ENCODE data around the gene ADRB2.

The ADRB2 gene

GRCh38 chr5:148805326-148806290 lies 20.8 kb upstream of the ADRB2 start:
- DNase-seq = no peak

- no peak for DNase-seq
Measured at GRCh38 chr5:148806520-148806931, 19.9 kb upstream of the ADRB2 start.

DNA sequence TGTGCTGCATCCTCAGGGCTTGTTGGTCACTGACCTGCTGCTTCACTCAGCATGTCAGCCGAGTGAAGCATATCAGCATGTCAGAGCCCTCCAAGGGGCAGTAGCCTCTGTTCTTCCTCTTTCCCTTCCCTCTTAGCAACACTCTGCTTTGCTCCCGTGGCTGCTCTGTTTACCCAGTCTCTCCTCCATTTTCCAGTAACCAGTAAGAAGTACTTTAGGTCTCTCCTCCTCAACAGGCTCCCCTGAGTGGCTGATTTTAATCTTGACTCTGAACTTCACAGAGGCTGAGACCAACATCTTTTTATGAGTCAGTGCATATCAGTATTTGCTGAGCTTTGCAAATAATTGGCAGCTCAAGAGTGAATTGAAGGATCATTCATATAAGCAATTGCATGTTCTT lies 18.6 kb upstream of the ADRB2 start:
- no peak for DNase-seq

- no peak for DNase-seq
Measured at GRCh38 chr5:148808864-148809642, 17.4 kb upstream of the ADRB2 start.

GRCh38 chr5:148809781-148810524 lies 16.5 kb upstream of the ADRB2 start:
- DNase-seq = no peak

GRCh38 chr5:148810823-148811222 lies 15.6 kb upstream of the ADRB2 start:
- no peak for DNase-seq

GRCh38 chr5:148811756-148812155 lies 14.7 kb upstream of the ADRB2 start:
- no peak for DNase-seq

- no peak for DNase-seq
Measured at GRCh38 chr5:148815086-148815485, 11.3 kb upstream of the ADRB2 start.

DNA sequence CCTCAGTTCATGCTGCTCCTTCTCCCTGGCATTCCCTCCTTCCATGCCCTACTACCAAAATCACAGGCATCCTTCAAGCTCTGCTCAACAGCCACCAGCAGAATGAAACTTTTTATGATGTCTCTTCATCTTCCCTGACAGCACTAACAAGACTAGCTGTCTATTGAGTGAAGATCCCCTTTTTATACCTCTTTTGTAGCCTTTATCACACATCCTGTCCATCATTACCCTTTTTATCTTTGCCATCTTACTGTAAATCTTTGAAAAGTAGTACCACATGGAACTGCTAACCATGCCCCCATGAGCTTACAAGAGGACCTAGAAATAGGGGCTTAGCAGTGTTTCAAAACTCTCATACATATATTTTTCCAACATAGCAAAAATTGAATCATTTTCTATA lies 10.8 kb upstream of the ADRB2 start:
- no peak for DNase-seq

DNA sequence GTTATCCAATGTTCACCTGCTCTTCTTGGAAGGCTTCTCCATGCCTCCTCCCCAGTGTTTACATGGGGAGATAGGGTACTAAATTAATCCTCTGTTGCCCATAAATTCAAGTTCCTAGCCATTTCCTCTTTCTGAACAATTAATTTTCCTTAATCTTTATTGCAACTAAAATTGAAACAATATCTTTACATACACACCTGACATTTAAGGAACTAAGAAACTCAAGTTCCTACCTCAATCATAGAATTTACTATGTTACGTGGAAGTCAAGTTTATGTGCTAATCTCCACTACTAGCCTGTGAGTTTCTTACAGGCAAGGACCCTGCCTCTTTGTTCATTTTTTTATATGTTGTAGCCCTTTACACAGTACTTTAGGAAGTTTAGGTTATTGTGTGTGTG lies 10.1 kb upstream of the ADRB2 start:
- DNase-seq = no peak

GRCh38 chr5:148816782-148817181 lies 9.6 kb upstream of the ADRB2 start:
- no peak for DNase-seq

GRCh38 chr5:148817606-148818005 lies 8.8 kb upstream of the ADRB2 start:
- DNase-seq = no peak

- no peak for DNase-seq
Measured at GRCh38 chr5:148820461-148821395, 5.7 kb upstream of the ADRB2 start.

- DNase-seq = no peak
Measured at GRCh38 chr5:148823871-148824270, 2.5 kb upstream of the ADRB2 start.

- DNase-seq = no peak
Measured at GRCh38 chr5:148825716-148826052, 727 bp upstream of the ADRB2 start.

- no peak for DNase-seq
Measured at GRCh38 chr5:148826739-148827070, 294 bp downstream of the ADRB2 start.

- DNase-seq = no peak
Measured at GRCh38 chr5:148827723-148828122, 1.3 kb downstream of the ADRB2 start.

DNA sequence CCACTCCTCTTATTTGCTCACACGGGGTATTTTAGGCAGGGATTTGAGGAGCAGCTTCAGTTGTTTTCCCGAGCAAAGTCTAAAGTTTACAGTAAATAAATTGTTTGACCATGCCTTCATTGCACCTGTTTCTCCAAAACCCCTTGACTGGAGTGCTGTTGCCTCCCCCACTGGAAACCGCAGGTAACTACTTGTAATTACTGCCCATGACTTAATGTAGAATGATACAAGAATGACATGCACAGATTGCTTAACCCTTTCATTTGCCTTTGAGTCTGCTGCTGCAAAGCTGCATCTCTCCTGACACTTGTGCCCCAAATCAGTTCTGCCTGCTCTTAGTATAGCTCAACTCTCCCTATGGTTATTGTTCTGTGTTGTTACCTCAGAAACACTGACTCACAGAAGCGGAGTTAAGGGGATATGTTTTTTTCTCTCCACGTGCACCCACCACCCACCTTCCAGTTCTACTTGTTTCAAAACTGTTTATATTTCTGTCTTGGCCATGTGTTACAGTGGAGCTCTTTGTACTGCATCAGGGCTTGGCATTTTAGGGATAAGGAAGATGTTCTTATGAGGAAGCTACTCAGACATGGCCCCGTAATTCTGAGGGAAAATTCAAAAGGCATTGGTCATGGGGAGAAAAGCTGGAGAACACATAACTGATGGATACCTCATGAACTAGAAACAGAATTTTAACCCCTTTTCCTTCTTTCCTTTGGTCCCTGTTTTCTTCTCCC lies 2.3 kb downstream of the ADRB2 start:
- DNase-seq = no peak

GRCh38 chr5:148829248-148829594 lies 2.8 kb downstream of the ADRB2 start:
- DNase-seq = no peak

- DNase-seq = no peak
Measured at GRCh38 chr5:148829734-148830133, 3.3 kb downstream of the ADRB2 start.

GRCh38 chr5:148830211-148830610 lies 3.8 kb downstream of the ADRB2 start:
- no peak for DNase-seq

Data from activated CD8-positive, alpha-beta memory T cell treated with anti-CD3 and anti-CD28 coated beads for 24 hours (primary cell).